ENCODE results near the gene CSRNP3. TPM values are rescaled to one million over a fixed set of nuclear protein-coding genes. Genes with fewer than 3 reads are reported as not detected.
"Not testable (repeated sequence)": the region's sequence is repeated elsewhere in the genome, so short reads cannot be mapped to it uniquely, and the experiment has no call there.

The CSRNP3 gene
- total and polyA plus RNA-seq, 2 donors: 1.8 to 34.1 TPM

DNA sequence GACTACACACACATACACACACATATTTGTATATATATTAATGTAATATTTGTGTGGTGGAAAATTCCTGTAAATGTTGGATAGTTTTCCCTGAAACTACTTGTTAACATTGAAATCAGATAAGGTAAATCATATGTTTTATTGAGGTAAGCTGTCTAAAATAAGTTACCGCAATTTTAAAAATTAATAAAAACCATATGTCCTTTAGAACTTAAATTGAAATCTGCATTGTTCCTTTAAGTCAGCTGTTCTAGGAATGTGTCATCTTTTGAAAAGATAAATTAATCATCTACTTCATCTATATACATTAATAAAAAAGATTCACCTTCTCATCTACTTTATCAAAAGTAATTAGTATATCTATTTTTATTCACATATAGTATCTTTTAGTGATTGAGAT, 102.0 kb downstream of the CSRNP3 start:
- H3K36me3 ChIP-seq (ENCODE audit: insufficient read depth): no peaks in the 10 kb centered on the region
- 96% methylated on average over 1 of the region's 1 CpG for WGBS
- no peak for DNase-seq (ENCODE audit: extremely low spot score)

DNA sequence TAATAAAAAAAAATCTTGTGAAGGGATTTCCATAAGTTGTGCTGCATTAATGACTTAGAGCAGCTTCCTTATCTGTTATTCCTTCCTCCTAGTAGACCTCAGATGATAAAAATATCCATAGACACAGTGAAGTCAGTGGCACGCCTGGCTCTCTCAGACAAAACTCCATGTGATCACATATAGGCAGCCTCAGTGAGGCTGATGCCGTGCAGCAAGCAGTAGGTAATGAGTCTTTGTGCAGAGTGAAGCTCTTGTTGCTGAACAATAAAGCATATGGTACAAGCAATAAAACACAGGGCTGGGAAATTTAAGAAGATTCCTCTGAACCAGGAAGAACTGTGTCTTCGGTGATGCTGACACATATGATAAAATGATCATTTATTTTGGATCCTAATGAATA, 102.7 kb downstream of the CSRNP3 start:
- Histone ChIP-seq H3K27ac (ENCODE audit: low read depth) (no peak overlapping the region), H3K4me1 (ENCODE audit: insufficient read depth) (no peaks in the 10 kb centered on the region), H3K4me3 (ENCODE audit: low read depth, low read length) (no peak overlapping the region), H3K36me3 (ENCODE audit: insufficient read depth) (no peaks in the 10 kb centered on the region)
- DNase-seq (ENCODE audit: extremely low spot score): peak; percentile 6
- 48% methylated on average over 3 of the region's 3 CpGs for WGBS

More for the DNA sequence above, 102.0 kb downstream of the CSRNP3 start:
- Histone ChIP-seq H3K27ac (ENCODE audit: low read depth) (no peak overlapping the region), H3K4me1 (ENCODE audit: insufficient read depth) (no peaks in the 10 kb centered on the region), H3K4me3 (ENCODE audit: low read depth, low read length) (no peak overlapping the region)

- no peaks in the 10 kb centered on the region for H3K4me1 ChIP-seq (ENCODE audit: insufficient read depth)
- 51% methylated on average over 17 of the region's 17 CpGs for WGBS
- no peak overlapping the region for H3K4me3 ChIP-seq (ENCODE audit: low read depth, low read length)
- H3K36me3 ChIP-seq (ENCODE audit: insufficient read depth): no peaks in the 10 kb centered on the region
- H3K27ac ChIP-seq (ENCODE audit: low read depth): no peak overlapping the region
- peak; percentile 35 for DNase-seq (ENCODE audit: extremely low spot score)
These were observed 104.3 kb downstream of the CSRNP3 start for GRCh38 chr2:165573534-165574461.

DNA sequence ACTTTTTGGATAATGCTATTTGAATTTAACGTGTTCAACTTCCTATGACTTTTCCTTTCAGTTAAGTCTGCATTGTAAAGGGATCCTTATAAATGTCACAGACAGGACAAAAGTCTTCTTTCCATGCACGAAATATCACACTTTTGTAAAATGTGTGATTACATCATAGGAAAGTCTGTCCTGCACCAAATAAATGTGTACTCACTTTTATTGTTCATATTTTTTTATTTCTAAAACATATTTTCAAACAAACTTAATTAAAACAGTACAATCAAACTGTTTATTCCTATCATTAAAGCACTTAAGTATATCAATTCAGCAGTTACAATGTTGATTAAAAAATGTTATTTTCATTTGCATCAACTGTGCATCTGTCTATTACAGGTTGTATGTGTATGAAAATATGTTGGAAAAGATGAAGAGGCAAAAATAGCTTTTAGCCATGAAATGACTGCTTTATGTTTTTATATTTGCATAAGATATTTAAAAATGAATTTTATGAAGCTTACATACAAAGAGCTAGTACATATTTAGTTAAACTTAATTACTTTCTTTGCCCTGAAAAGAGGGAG, 105.6 kb downstream of the CSRNP3 start:
- H3K36me3 ChIP-seq (ENCODE audit: insufficient read depth): no peaks in the 10 kb centered on the region
- no peak overlapping the region for H3K27ac ChIP-seq (ENCODE audit: low read depth)
- 83% methylated on average over 2 of the region's 2 CpGs for WGBS
- no peak for DNase-seq (ENCODE audit: extremely low spot score)
- H3K4me3 ChIP-seq (ENCODE audit: low read depth, low read length): no peak overlapping the region
- no peaks in the 10 kb centered on the region for H3K4me1 ChIP-seq (ENCODE audit: insufficient read depth)

- WGBS: 63% methylated on average over 3 of the region's 3 CpGs
- DNase-seq (ENCODE audit: extremely low spot score): no peak
- H3K4me3 ChIP-seq (ENCODE audit: low read depth, low read length): no peak overlapping the region
- no peaks in the 10 kb centered on the region for H3K4me1 ChIP-seq (ENCODE audit: insufficient read depth)
- H3K27ac ChIP-seq (ENCODE audit: low read depth): no peak overlapping the region
- H3K36me3 ChIP-seq (ENCODE audit: insufficient read depth): no peaks in the 10 kb centered on the region
These were observed 107.1 kb downstream of the CSRNP3 start for GRCh38 chr2:165576409-165577154.

- Histone ChIP-seq H3K36me3 (ENCODE audit: insufficient read depth) (no peaks in the 10 kb centered on the region), H3K4me1 (ENCODE audit: insufficient read depth) (no peaks in the 10 kb centered on the region), H3K27ac (ENCODE audit: low read depth) (no peak overlapping the region), H3K4me3 (ENCODE audit: low read depth, low read length) (no peak overlapping the region)
- DNase-seq (ENCODE audit: extremely low spot score): no peak
- 34% methylated on average over 3 of the region's 3 CpGs for whole genome bisulfite sequencing
These were observed 112.9 kb downstream of the CSRNP3 start for GRCh38 chr2:165582409-165582808.

- H3K27ac ChIP-seq (ENCODE audit: low read depth): no peak overlapping the region
- no peak for DNase-seq (ENCODE audit: extremely low spot score)
- no peaks in the 10 kb centered on the region for H3K36me3 ChIP-seq (ENCODE audit: insufficient read depth)
- no peak overlapping the region for H3K4me3 ChIP-seq (ENCODE audit: low read depth, low read length)
- 92% methylated on average over 1 of the region's 1 CpG for WGBS
- no peaks in the 10 kb centered on the region for H3K4me1 ChIP-seq (ENCODE audit: insufficient read depth)
These were observed 113.5 kb downstream of the CSRNP3 start for GRCh38 chr2:165582863-165583506.

DNA sequence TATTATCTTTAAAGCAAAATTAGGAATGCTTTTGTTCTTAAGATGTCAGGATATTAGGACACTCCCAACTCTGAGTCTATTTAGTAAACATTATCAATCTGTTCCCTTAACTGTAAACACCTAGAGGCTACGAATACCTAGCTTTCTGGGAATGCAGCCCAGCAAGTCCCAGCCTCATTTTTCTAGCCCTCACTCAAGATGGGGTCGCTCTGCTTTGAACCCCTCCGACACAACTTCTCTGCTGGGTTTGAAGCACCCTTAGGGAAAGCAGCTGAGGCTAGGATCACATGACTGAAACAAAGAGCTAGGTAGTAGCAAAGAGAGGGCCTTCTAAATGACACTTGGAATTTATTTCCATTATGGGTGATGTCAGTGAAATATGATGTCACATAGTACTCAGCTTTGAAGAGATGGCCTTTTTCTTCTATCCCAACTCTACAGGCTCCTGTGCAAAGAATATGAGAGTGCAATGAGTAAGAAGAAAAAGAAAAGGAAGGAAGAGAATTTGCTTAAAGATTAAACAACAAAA, 114.7 kb downstream of the CSRNP3 start:
- whole genome bisulfite sequencing: 88% methylated on average over 3 of the region's 3 CpGs
- Histone ChIP-seq H3K4me1 (ENCODE audit: insufficient read depth) (no peaks in the 10 kb centered on the region), H3K4me3 (ENCODE audit: low read depth, low read length) (no peak overlapping the region), H3K36me3 (ENCODE audit: insufficient read depth) (no peaks in the 10 kb centered on the region), H3K27ac (ENCODE audit: low read depth) (no peak overlapping the region)
- DNase-seq (ENCODE audit: extremely low spot score): no peak

DNA sequence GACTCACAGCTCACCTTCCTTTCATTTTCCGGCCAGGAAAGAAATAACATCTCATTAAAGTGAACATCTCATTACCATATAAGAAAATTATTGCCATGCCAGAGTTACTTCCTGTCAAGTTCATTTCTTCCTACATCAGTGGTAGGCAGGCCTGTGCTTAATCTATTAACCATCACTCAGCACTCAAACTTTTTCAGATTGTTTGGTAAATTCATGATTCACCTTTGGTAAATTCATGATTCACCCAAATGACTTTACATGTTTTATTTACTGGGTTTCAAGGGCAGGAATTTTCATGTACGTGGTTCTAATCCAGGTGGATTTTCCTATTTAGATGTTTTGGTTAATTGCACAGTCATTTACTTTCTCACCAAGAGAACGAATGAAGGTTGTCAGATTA, 116.5 kb downstream of the CSRNP3 start:
- no peak overlapping the region for H3K4me3 ChIP-seq (ENCODE audit: low read depth, low read length)
- no peak overlapping the region for H3K27ac ChIP-seq (ENCODE audit: low read depth)
- DNase-seq (ENCODE audit: extremely low spot score): no peak
- 88% methylated on average over 3 of the region's 3 CpGs for WGBS
- H3K36me3 ChIP-seq (ENCODE audit: insufficient read depth): no peaks in the 10 kb centered on the region
- no peaks in the 10 kb centered on the region for H3K4me1 ChIP-seq (ENCODE audit: insufficient read depth)

GRCh38 chr2:165587335-165587938, 117.9 kb downstream of the CSRNP3 start:
- Histone ChIP-seq H3K4me3 (ENCODE audit: low read depth, low read length) (no peak overlapping the region), H3K27ac (ENCODE audit: low read depth) (no peak overlapping the region), H3K4me1 (ENCODE audit: insufficient read depth) (no peaks in the 10 kb centered on the region), H3K36me3 (ENCODE audit: insufficient read depth) (no peaks in the 10 kb centered on the region)
- 74% methylated on average over 4 of the region's 4 CpGs for WGBS
- no peak for DNase-seq (ENCODE audit: extremely low spot score)

DNA sequence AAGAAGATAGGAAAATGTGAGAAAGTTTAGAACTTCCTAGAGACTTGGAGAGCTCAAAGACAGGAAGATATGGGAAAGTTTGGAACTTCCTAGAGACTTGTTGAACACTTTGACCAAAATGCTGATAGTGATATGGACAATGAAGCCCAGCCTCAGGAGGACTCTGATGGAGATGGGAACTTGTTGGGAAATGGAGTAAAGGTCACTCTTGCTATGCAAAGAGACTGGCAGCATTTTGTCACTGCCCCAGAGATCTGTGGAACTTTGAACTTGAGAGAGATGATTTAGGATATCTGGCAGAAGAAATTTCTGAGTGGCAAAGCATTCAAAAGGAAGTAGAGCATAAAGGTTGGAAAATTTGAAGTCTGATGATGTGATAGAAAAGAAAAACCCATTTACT, 121.5 kb downstream of the CSRNP3 start:
- not testable (repeated sequence) for H3K4me1 ChIP-seq (ENCODE audit: insufficient read depth); H3K27ac ChIP-seq (ENCODE audit: low read depth); H3K4me3 ChIP-seq (ENCODE audit: low read depth, low read length); H3K36me3 ChIP-seq (ENCODE audit: insufficient read depth); DNase-seq (ENCODE audit: extremely low spot score)

GRCh38 chr2:165593081-165593480, 123.6 kb downstream of the CSRNP3 start:
- DNase-seq (ENCODE audit: extremely low spot score): no peak
- no peaks in the 10 kb centered on the region for H3K4me1 ChIP-seq (ENCODE audit: insufficient read depth)
- no peaks in the 10 kb centered on the region for H3K36me3 ChIP-seq (ENCODE audit: insufficient read depth)
- H3K4me3 ChIP-seq (ENCODE audit: low read depth, low read length): no peak overlapping the region
- 96% methylated on average over 3 of the region's 3 CpGs for WGBS
- H3K27ac ChIP-seq (ENCODE audit: low read depth): no peak overlapping the region
